ENCODE results near the gene USH2A. TPM values are rescaled to one million over a fixed set of nuclear protein-coding genes. Genes with fewer than 3 reads are reported as not detected.

The USH2A gene
- total and polyA plus RNA-seq, 3 donors from 2014 or later = 1.6 to 2.5 (median 1.8) TPM

DNA sequence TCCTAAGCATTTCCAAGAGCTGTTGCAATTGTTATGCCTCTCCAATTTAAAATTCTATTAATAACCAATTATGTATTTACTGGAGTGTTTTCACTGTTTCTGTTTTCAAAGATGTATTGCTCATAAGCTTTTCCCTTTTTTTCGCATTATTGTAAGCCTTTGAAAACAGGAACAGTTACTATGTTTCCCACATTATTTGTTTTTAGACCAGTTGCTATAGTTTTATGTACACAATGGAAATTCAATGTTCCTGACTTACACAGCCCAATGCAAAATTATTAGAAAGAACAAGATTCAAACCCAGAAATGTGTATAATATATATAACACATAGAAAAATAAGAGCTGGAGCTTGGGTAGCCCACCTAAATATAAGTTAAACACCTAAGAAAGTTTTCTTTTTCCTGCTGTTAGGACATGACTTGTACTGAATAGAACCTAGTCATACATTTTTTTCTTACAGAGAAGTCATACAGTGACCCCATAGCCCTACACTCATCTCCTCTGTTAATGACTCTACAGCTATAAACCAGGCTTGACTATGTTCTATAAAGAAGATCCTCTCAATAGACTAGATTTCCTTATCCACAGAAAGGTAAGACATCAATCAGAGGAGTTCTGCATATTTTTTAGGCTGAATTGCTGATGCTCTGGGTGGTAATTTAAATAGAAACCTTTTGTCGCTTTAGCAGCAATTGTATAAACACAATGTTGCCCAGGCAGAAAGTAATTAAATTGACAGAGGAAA lies 299.6 kb downstream of the USH2A start:
- Histone ChIP-seq H3K36me3 (ENCODE audit: low read depth, missing control alignments) (no peaks in the 10 kb centered on the region), H3K4me1 (no peaks in the 10 kb centered on the region), H3K27me3 (no peaks in the 10 kb centered on the region), H3K27ac (no peak overlapping the region), H3K9me3 (no peaks in the 10 kb centered on the region), H3K4me3 (no peak overlapping the region)
- intact Hi-C loops (cut with DNase I; ENCODE audit: low total_unique reads) = no loop called here
- no peak for DNase-seq
- WGBS, 2 donors = 0 to 58% methylated on average over 2 of the region's 2 CpGs
- TF ChIP-seq, protein P1, sequence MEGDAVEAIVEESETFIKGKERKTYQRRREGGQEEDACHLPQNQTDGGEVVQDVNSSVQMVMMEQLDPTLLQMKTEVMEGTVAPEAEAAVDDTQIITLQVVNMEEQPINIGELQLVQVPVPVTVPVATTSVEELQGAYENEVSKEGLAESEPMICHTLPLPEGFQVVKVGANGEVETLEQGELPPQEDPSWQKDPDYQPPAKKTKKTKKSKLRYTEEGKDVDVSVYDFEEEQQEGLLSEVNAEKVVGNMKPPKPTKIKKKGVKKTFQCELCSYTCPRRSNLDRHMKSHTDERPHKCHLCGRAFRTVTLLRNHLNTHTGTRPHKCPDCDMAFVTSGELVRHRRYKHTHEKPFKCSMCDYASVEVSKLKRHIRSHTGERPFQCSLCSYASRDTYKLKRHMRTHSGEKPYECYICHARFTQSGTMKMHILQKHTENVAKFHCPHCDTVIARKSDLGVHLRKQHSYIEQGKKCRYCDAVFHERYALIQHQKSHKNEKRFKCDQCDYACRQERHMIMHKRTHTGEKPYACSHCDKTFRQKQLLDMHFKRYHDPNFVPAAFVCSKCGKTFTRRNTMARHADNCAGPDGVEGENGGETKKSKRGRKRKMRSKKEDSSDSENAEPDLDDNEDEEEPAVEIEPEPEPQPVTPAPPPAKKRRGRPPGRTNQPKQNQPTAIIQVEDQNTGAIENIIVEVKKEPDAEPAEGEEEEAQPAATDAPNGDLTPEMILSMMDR (IDR thresholded peaks at IDR 0.05) = no peak
- TF ChIP-seq POLR2A (IDR thresholded peaks at IDR 0.05) = no peak

DNA sequence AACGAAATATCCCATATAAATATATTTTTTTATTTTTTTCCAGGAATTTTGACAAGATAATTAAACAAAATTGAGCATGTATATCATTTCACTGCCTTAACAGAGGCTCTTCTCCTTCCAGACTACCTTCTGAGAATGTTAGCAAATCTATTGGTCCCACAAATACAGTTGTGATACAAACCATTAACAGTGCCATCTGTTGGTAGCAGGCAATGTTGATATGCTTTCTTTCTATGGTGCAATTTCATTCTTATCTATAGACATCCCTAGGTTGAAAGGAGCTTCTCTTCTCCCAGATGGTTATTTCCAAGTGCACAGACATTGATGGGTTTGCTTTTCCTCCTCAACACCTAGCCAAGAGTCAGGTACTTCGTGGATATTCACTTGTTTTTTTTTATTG lies 303.6 kb downstream of the USH2A start:
- no peaks in the 10 kb centered on the region for H3K4me1 ChIP-seq
- no peaks in the 10 kb centered on the region for H3K27me3 ChIP-seq
- TF ChIP-seq, protein P1 (IDR thresholded peaks at IDR 0.05) = peak in 1 of 3 experiments; percentile 17
- TF ChIP-seq POLR2A (IDR thresholded peaks at IDR 0.05) = no peak
- no peak for DNase-seq
- 44 to 49% methylated on average over 2 of the region's 2 CpGs for WGBS, 2 donors
- no peaks in the 10 kb centered on the region for H3K9me3 ChIP-seq
- H3K27ac ChIP-seq = no peak overlapping the region
- intact Hi-C loops (cut with DNase I; ENCODE audit: low total_unique reads) = no loop called here
- H3K36me3 ChIP-seq (ENCODE audit: low read depth, missing control alignments) = no peaks in the 10 kb centered on the region
- H3K4me3 ChIP-seq = no peak overlapping the region

DNA sequence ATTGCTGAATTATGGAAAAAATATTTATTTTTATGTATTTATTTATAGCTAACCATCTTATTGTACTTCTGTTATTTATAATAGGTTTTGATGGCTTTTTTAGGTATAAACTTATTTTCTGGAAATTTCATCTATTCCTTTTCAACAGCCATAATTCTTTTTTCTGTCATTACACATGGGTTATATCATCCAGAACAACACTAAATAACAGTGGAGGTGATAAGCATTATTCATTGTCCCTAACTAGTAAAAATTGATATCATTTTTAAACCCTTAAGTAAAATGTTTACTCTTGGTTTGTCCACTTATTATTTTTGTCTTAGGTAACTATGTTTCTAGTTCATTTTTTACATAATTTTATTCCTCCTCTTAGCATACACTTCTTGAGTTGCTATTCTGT lies 309.1 kb downstream of the USH2A start:
- H3K36me3 ChIP-seq (ENCODE audit: low read depth, missing control alignments) = no peaks in the 10 kb centered on the region
- no peak for TF ChIP-seq POLR2A (IDR thresholded peaks at IDR 0.05)
- TF ChIP-seq, protein P1 (IDR thresholded peaks at IDR 0.05) = no peak
- H3K4me3 ChIP-seq = no peak overlapping the region
- no peaks in the 10 kb centered on the region for H3K4me1 ChIP-seq
- H3K9me3 ChIP-seq = no peaks in the 10 kb centered on the region
- no peak overlapping the region for H3K27ac ChIP-seq
- no peak for DNase-seq
- no peaks in the 10 kb centered on the region for H3K27me3 ChIP-seq
- intact Hi-C loops (cut with DNase I; ENCODE audit: low total_unique reads) = no loop called here

DNA sequence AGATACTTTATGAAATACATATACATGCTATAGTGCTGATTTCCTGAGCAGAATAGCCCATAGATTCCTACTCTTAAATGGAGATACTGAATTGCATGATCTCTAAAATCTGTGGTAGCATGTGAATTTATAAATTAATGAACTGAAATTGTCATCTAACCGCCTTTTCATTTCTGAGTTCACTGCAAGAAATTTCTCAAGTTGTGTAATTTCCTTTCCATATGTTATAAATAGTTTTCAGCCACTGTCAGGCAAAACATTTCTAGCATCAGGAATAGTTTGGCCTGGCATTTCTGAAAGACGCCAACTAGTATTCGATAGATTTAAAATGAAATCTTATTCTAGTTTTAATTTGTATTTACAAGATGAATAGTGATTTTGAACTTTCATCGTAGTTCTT lies 310.1 kb downstream of the USH2A start:
- H3K36me3 ChIP-seq (ENCODE audit: low read depth, missing control alignments) = no peaks in the 10 kb centered on the region
- H3K4me1 ChIP-seq = no peaks in the 10 kb centered on the region
- TF ChIP-seq, protein P1 (IDR thresholded peaks at IDR 0.05) = no peak
- no peak for TF ChIP-seq POLR2A (IDR thresholded peaks at IDR 0.05)
- intact Hi-C loops (cut with DNase I; ENCODE audit: low total_unique reads) = no loop called here
- H3K4me3 ChIP-seq = no peak overlapping the region
- WGBS, 2 donors = 92 to 93% methylated on average over 4 of the region's 4 CpGs
- no peaks in the 10 kb centered on the region for H3K9me3 ChIP-seq
- no peaks in the 10 kb centered on the region for H3K27me3 ChIP-seq
- no peak for DNase-seq
- no peak overlapping the region for H3K27ac ChIP-seq

DNA sequence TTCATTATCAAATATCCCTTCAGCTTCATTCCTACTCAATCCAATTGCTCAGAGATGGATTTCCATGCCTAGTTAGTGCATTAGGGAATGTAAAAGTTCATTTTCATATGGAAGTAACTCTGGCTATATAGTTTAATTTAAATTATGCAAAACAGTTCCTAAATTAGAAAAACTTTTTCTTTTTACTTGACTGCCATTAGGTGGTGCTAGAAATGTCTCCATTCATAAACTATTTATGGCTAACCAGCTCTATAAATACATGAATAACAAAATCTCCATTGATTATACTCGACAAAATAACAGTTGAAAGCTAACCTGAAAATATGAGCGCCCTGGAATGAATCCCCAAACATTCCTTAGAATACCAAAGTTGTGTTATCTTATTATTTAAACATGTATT lies 311.4 kb downstream of the USH2A start:
- TF ChIP-seq, protein P1 (IDR thresholded peaks at IDR 0.05) = no peak
- TF ChIP-seq POLR2A (IDR thresholded peaks at IDR 0.05) = no peak
- Histone ChIP-seq H3K4me3 (no peak overlapping the region), H3K9me3 (no peaks in the 10 kb centered on the region), H3K4me1 (no peaks in the 10 kb centered on the region), H3K27ac (no peak overlapping the region), H3K27me3 (no peaks in the 10 kb centered on the region), H3K36me3 (ENCODE audit: low read depth, missing control alignments) (no peaks in the 10 kb centered on the region)
- no peak for DNase-seq
- 70 to 78% methylated on average over 2 of the region's 2 CpGs for WGBS, 2 donors
- intact Hi-C loops (cut with DNase I; ENCODE audit: low total_unique reads) = no loop called here

All from testis (tissue), 3 donors.